HTR-8/SVneo (cell line): ENCODE data around the gene NRXN3.
"Not testable (repeated sequence)": the region's sequence is repeated elsewhere in the genome, so short reads cannot be mapped to it uniquely, and the experiment has no call there.

Source experiments
- DNase-seq: peaks from one replicate; pipeline ENCODE4 v3.0.0; 2011; ENCODE audit warnings: low spot score, mixed read lengths; ENCODE audit not compliant: insufficient read length
- FAIRE-seq: peaks from 2 replicates; lab custom pipeline; 2011; peaks lifted over from hg19 to GRCh38; lab: Jason Lieb, UNC

The NRXN3 gene

DNA sequence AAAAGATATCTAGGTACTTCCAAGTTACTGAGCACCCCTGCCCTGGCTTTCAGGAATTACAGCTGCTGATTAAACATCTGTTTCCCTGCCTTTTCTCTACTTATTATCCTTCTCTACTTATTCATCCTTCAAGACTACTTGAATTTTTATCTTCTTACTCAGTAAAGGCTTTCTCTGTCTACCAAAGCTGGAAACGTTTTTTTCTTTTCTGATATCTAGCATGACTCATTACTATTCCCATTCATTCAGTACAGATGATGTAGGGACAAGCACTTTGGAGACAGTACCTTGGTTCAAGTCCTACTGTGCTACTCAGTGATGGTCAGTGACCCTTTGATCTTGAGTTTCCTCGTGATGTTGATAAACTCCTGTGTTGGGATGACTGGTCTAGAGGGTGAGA lies 848.7 kb downstream of the NRXN3 start:
- DNase-seq (peak; percentile 9), FAIRE-seq (peak; percentile 20)

DNA sequence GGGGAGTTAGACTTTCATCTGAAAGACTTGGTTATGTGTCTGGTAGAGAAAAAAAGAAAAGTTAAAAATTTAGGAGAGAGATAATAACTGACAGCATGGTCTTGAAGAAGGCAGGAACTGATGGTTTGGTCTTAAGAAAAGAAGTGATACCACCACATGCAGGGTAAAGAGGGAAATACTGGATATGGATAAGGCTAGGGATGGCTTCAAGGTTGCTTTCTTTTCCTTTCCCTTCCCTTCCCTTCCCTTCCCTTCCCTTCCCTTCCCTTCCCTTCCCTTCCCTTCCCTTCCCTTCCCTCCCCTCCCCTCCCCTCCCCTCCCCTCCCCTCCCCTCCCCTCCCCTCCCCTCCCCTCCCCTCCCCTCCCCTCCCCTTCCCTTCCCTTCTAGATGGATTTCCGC lies 849.7 kb downstream of the NRXN3 start:
- not testable (repeated sequence) for FAIRE-seq

DNA sequence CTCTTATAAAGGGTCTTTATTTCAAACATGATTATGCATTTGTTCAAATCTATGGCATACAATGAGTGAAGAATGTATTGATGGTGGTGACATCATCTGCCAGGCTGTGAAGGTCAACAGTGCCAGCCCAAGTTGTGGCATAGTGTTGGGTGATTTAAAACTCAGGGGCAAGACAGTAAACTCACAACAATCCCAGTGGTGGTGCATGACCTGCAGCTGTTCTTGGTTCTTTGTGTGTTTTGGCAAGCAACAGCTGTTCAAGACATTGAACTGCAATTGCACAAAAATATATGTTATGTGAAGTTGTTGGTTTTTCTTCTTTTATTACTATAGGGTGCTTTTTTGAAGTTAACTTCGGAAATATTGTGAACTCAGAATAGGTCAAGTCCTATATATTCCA lies 851.6 kb downstream of the NRXN3 start:
- no peak for FAIRE-seq

More for the DNA sequence above, 849.7 kb downstream of the NRXN3 start:
- not testable (repeated sequence) for DNase-seq

DNA sequence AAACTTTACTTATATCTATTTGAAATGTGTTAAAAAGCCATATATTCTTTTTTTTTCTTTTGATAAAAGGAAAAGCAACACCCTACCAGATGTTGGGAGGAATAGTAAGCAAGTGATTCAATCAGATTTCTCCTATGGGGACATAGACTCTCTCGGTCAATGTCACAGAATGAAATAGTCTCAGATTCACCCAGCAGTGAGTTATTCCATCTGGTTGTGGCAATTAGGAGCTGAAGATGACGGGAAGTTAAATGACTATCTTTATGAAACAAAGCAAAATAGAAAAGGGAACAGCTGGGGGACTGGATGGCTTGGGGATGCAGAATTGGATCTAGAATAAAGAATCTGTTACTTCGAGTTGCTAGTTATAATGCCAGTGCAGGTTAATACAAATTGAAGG lies 857.0 kb downstream of the NRXN3 start:
- FAIRE-seq (no peak), DNase-seq (no peak)

More for the DNA sequence above, 851.6 kb downstream of the NRXN3 start:
- DNase-seq: no peak

DNA sequence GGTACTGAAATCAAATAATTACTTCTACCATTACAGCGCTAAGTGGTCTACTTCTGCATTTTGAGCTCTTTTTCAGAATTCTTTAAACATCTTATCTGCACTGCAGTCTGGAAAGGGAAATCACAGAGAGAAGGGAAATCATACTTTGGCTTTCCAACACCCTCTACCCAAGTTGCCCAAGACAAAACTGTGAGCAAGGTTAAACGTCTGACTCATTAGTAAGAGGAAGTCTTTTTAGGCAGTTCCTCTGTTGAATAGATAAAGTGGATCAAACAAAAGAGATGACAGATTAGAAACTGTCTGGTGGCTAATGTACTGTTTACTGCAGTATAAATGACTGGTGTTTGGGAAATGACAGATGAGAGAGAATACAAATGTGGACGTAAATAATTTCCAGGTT lies 858.1 kb downstream of the NRXN3 start:
- FAIRE-seq (no peak), DNase-seq (no peak)

DNA sequence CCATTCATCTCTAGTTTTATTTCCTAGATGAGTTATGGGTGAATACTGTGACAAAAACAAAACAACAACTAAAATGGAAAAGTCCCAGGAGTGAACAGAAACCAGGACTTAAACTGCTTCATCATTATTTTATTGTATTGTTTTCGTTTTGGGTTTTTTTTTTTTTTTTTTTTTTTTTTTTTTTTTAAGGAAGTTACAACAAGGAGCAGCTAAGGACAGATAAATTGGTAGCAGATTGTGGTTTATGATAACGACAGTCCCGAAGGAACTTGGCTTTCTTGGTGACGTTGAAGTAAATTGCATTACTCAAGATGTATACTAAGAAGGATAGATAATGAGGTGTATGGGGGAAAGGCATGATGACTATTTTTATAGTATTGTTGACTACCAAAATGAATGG lies 866.3 kb downstream of the NRXN3 start:
- no peak for DNase-seq
- no peak for FAIRE-seq

DNA sequence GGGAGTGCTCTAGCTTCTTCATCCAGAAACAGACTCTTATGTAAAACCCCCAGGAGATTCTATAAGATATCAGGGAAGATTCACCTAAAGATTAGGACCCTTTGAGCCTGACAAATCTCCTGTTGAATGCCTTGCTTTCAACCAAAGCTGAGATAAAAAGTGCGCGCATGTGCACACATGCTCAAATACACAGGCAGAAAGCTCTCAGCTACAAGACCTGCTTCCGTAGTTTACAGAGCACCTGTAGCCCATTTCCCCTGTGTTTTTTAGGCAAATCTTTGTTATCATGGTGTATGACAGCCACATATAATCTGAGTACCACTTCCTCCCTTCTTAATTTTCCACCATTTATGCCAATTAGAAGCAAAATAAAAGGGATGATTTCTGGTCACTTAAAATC lies 866.9 kb downstream of the NRXN3 start:
- no peak for FAIRE-seq
- DNase-seq: no peak

DNA sequence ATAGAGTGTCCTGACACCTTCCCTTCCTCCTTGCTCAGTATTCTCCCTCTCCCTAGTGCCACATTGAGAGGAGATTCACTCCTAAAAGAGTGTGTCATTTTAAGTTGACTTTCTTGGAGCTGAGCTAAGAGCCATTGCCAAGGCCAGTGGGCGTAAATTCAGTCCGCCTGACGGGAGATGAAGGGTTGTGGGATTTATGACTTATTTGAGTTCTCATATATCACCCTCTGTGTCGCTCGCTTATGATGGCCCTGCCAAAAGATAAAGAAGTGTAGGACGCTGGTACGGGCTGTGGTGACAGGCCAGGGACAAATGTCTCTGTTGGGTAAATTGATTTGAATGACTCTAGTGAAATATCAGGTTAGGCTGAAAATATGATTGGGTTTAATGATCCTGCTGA lies 867.4 kb downstream of the NRXN3 start:
- no peak for FAIRE-seq

DNA sequence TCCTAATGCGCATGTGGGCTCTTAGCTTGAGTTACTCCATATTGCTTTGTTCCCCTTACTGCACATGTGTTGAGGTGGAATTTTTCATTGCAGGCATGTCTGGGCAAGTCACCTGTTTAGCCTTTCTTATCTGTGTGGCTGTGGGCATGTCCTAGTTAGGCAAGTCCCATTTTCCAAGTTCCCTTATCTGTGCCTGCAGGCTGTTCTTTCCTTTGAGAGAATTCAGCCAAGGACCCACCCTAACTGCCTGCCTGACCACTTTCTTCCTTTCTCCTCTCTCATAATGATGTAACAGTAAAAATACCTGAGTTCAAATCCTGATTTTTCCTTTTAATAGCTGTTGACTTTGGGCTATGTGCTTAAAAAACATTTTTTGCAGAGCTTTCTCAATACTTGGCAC lies 870.6 kb downstream of the NRXN3 start:
- DNase-seq (no peak), FAIRE-seq (no peak)

More for the DNA sequence above, 867.4 kb downstream of the NRXN3 start:
- no peak for DNase-seq

DNA sequence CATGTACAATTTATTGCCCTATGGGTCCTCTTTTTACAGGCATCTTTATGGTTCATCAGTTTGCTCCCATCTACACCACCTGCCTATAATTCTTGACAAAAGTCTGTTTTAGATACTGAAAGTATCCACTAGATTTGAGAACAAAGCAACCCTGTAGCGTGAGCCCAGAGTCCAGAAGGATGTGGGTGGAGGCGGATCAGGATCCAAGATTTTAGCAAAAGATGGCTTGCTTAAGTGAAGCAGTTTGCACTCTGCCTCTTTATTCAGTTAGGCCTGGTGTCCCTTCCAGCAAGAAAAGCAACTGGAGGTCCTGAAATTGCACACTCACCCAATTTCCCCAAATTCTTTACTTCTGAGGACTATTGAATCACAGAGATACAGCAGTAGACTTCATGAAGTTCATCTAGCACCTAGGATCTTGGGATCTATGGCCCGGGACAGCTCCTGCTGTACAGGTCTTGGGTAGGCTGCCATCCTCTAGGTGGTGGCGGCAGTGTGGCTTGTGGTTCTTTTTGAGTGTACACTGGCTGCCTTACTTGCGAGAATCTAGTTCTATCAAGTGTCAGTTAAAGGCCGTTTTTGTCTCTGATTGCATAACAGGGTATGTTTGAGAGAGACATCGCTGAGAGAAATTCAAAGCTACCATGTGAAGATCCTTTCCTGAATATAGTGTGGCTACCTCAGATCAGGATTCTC lies 873.2 kb downstream of the NRXN3 start:
- FAIRE-seq: no peak
- no peak for DNase-seq

DNA sequence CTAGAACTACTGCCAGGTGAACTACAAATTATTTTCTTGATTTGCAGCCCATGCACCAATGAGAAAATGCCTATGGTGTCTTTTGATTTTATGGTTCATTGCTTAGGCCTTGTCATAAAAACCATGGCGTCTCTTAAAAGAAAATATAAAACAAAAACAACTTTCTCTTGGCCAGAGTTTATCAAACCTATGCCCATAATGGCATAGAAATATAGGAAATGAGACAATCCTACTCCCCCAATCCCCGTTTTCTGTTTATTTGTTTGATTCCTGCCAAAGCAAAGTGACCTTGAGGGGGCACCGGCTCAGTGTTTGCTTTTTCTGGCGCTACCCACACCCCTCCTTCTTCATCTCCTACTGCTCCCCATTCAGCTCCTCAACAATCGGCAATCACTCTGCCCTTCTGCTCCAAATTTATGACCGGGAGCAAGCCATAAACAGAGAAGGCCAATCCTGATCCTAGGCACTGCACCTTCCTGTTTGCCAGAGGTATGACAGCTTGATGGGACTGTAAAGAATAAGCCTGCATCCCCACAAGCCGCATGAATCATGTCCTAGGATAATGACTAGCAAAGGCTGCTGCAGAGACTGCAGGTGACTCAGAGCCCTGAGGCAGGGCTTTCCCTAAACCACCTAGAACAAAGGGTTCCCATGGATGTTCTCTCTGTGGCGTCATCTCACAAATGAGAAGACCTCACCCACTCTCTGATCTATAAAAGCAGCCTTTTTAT lies 874.9 kb downstream of the NRXN3 start:
- FAIRE-seq: peak; percentile 83
- DNase-seq: peak; percentile 66

DNA sequence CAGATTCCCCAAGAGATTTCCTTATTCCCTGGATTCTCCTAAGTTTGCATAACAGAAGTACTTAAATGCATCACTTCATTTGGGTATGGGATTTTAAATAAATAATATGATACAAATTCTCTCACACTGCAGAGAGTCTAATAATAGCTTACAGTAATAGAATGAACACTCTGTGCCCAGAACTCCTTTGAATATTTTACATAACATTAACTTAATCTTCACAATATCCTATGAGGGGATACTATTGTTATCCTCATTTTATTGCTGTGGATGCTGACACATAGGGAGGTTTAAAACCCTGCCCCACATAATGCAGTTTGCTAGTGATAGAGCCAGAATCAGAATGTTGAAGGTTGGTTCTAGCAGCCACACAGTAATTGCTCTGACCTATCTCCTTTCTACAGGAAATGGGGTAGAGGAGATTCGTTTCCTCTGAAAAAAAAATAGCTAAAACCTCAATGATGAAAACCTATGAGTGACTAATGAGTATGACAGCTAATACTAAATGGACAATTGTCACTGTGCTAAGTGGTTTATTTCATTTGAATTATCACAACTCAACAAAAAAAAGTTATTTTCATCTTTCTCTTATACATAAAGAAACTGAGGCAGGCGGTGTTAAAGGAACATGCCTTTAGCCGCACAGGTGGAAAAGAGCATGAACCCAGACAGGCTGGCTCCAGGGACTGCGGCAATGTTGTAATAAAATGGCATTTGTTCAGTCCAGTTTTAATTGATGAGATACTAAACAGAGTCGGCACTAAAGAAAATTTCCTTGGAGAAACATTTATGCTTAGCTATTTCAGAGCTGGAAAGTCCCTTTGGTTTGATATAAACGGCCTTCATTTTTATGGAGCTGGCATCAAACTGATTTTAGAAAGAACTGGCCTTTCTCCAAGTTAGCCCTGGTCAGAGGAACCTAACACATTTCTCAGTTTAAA lies 880.9 kb downstream of the NRXN3 start:
- no peak for DNase-seq
- no peak for FAIRE-seq

DNA sequence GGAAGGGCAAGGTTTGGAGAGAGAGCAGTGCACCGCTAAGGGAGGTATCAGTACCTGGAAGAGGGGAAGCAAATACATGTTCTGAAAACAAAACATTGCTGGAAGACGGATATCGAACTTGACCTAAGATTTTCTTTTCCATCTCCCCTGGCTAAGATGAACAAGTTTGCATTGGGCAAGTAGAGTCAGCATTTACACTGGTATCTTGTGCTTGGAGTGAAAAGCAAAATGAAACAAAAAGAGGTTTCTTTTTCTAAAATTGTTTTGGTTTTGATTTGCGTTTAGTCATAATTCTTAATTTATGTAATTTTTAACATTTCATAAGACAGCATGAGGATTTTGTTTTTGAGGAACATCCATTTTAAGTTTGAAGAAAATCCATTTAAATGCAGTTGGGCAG lies 881.6 kb downstream of the NRXN3 start:
- FAIRE-seq (no peak), DNase-seq (no peak)

DNA sequence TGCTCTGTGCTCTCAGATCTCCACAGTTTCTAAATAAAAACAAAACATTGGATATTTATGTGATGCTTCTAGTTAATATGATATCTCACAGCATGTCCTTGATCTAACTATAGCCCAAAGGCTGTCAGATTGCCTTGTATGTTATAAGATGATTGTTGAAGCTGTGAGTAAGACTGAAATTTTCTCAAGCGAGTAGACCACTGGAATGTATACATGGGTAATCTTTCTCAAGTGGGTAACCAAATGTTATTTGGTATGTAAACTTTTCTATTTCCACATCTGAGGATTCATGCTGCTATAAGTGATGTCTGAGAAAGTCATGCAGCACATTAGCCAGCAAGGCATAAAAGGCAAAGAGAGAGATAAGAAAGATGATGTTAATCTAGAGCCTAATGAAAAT lies 886.7 kb downstream of the NRXN3 start:
- DNase-seq: no peak
- no peak for FAIRE-seq

DNA sequence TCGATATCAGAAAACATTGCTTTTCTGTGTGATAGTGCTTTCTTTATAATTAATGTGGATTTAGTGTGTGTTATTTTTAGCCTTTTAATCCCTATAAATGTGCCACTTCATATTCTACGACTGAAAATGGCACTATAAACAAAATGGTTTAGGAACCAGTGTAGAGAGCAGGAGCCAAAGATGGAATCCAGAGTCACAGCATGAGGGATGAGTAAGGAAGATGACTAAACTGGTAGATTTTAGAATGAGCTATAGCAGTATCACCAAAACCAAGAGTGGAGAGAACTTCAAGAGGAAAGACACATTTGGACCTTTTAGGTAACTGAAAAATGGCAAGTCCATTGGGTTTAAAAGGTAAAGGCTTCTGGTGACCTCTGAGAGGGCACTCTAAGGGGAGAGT lies 887.2 kb downstream of the NRXN3 start:
- FAIRE-seq: no peak
- no peak for DNase-seq

DNA sequence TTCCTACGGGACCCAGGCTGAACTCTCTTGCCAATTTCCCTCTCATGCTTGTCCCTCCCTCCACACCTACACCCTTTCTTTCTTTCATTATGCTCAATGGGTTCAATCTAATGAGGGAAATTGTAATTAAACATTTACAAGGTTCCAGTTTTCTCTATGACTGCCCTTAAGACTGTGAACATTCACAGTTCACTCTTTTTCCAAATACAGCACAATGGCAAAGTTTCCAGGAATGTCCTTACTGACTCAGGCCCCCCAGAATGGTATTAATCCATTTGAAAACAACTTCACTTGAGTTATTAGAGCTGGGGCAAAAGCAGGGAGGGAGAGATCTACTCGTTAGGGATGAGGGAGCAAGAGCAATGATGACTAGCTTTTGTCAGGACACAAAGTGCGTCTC lies 892.1 kb downstream of the NRXN3 start:
- DNase-seq (no peak), FAIRE-seq (no peak)

DNA sequence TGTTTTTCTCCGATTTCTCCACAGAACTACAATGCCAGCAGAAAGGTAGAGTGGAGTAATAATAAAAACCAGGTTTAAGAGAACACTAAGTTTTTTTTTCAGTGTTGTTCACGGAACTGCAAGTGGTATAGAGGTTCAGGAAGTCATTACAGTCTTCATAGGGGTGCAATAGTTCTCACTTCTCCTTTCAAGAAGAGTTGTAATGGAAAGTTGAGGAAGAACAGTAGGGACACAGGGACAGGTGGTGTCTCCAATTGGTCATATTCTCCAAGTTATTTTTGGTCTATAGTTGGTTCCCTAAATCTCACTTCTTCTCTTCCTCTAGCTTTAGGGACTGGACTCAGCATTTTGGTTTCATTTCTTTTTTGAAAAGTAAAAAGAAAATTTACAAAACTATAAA lies 894.0 kb downstream of the NRXN3 start:
- DNase-seq (no peak), FAIRE-seq (no peak)

DNA sequence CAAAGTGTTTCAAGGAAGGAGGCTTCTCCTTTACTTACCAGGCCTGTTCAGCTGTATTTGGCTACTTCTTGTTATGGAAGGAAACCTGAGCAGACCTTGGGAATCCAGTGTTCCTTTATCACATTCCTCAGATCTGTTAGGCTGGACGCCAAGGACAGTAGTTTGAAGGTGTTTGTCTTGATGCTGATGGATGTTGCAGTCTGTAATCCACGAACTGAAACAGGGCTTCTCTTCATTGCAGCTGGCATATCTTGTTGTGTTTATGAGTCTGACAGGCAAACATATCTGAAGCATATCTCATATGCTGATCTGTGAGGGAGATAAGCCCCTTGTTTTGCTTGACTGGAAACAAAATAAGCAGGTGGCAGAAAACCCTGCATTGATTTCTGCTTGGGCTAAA lies 904.3 kb downstream of the NRXN3 start:
- no peak for FAIRE-seq
- DNase-seq: no peak

DNA sequence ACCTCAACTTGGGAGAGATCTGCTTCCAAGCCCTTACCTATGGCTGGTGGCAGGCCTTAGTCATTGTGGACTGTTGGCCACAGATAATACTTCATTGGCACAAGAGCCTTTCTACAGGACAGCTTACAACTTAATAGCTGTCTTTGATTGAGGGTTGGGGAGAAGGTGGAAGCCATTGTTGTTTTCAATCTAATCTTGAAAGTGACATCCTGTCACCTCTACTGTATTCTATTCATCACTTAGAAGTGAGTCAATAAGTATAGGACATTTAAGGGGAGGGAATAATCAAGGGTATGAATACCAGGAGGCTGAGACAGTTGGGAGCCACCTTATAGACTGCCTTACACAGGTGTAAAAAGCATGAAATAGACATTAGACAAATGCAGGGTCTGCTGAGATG lies 906.3 kb downstream of the NRXN3 start:
- DNase-seq: no peak
- no peak for FAIRE-seq

DNA sequence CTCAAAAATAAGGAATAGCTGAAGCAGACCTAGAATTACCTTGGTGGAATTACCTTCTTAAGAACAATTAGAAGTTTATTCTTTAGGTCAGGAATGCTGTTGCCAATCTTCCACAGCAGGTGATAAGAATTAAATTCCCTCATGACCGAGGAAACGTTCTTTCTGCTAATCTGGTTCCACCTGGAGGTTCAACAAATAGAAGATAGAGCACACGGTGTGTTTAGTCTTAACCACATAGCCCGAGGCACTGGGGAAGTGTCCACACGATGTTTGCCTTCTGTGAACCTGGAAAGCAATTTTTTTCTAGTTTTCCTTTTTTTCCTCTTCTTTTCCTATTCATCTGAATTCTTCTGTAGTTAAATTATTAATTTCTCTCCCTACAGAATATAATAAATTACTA lies 906.9 kb downstream of the NRXN3 start:
- DNase-seq (no peak), FAIRE-seq (no peak)

DNA sequence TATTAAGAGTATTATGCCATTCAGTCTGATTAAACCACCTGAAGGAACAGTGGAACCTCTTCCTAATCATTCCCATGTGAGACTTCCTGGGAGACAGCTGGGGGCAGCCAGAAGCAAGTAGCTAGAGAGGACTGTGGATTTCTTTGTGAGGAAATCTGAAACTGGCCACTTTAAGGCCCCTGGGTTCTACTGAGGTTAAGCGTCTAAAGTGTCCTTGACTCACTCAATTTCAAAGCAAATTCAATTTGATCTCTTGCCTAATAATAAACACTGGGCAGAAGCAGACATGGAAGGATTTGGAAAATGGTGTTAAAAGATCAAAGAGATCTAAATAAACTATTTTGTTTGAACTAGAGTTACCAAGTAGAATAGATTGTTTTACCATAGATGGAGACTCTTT lies 909.9 kb downstream of the NRXN3 start:
- FAIRE-seq (no peak), DNase-seq (no peak)
